Measurements from ENCODE around the gene HOXA3.

Gene HOXA3

DNA sequence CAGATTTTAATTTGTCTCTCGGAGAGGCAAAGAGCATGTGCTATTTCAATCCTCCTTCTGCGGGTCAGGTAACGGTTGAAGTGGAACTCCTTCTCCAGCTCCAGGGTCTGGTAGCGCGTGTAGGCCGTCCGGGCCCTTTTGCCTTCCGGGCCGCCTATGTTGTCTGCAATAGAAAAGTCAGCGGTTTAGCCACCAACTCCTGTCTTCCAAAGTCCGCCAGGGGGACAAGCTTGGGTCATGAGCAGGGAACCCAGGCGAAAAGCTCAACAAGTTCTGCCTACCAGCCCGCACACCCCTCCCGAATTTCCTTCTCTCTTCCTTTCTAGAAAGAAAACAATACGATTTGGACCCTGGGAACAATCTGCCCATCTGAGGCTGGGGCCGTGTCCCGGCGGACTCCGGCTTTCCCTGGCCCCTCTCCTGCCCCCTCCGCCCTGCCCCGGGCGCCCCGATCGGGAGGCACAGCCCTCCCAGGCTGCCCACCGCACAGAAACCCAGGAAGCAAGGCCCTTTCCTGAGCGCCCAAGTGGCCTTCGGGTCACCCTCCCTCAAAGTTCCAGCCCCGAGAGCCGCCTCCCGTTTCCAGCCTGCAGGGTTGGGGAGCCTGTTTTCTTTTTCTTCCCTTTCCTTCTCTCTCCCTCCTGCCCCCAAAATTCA, 10.3 kb downstream of the HOXA3 start:
- no peak for DNase-seq

DNA sequence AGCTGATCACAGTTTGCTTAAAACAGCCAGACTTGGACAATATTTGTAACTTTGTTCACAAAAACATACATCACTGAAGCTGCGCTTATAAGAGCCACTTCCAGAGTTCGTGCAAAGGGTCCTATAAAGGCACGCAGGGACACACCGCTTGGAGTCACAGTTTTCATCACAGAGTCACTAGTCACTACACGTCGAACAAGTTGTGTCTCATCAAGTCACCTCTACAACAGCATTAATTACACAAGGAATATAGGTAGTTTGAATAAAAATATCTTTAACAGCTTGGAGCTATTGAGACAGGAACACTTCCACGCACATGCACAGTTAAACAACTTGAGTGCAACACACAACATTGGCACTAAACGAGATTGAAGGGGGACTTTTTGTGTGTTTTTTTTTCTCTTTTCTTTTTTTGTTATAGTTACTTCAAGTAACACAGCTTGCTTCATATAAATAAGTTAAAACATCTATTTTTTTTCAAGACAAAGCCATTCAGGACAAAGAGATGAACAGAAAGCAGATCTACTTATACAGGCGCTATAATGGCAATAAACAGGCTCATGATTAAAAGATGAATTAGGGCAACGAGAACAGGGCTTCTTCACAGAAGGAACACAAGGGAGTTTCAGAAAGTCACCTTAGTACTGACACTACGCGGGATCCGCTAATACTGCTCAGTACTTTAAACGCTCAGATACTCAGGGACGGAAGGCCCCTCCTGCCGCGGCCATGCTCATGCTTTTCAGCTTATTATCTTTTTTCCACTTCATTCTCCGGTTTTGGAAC, 11.1 kb downstream of the HOXA3 start:
- no peak for DNase-seq

GRCh38 chr7:27140126-27140857, 12.1 kb downstream of the HOXA3 start:
- DNase-seq, result no peak

DNA sequence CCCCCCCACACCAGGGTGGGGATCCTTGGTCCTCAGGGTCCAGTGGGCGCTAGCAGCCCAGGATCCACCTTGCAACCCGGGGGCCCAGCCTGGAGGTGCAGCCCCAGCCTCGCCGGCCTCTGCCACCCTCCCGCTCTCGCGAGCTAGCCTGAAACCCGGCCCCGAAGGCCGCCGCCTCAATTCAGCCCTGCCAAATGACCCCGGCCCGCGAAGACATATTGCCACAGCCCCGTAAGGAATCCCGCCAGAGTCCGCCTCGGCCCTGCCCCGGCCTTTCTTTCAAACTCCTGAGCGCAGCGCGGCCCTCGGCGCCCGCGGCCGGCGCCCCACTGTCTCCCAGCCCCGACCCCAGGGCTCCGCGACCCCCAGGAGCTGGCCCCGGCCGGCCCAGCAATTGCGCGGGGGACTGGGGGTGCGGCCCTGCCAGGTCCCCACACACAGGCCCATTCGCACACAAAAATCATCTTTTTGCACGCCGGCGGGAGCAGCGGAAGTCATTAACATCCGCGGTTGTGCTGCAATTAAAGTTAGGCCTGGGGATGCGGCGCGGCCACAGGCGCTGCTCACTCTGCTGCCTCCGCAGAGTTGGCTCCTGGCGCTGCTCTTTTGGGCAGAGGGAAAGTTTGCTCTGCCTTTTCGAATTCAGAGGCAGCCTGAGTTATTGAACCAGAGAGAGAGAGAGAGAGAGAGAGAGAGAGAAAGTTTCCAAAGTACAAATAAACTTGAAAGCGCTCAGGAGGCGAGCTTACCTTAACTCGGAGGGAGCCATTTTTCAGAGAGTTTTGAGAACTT, 12.9 kb downstream of the HOXA3 start:
- no peak for DNase-seq

- no peak for DNase-seq
These were observed 13.4 kb downstream of the HOXA3 start for GRCh38 chr7:27138985-27139333.

- DNase-seq, result no peak
These were observed 13.9 kb downstream of the HOXA3 start for GRCh38 chr7:27138472-27138871.

DNA sequence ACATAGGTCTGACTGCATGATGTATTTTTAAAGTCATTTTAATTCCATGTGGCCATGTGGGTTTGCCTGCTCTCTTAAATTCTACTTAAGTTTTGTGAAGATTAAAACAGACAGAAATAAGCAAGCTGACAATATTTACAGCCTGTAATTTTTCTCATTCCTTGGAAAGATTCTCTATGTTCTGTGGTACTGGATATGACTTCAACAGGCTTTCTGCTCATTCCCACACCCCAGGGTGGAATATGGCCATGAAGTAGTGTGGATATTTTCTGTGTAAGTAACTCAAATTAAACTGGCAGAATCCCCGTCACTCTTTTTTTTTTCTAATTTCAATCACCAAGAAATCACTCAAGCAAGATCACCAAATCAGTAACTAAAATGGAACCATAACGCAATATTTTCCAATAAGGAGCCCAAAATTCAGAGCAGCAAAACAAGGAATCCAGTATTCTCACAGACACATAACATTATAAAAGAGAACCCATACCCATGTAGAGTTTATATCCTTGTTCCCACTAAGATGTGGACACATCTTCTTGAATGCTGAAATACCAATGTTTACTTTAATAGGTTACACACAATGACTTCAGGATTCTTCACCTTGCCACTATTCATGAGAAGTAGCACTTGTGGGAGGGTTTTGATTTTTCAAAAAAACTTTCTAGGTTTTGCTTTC, 14.6 kb downstream of the HOXA3 start:
- no peak for DNase-seq

GRCh38 chr7:27134392-27134791, 18.0 kb downstream of the HOXA3 start:
- DNase-seq, result no peak

DNA sequence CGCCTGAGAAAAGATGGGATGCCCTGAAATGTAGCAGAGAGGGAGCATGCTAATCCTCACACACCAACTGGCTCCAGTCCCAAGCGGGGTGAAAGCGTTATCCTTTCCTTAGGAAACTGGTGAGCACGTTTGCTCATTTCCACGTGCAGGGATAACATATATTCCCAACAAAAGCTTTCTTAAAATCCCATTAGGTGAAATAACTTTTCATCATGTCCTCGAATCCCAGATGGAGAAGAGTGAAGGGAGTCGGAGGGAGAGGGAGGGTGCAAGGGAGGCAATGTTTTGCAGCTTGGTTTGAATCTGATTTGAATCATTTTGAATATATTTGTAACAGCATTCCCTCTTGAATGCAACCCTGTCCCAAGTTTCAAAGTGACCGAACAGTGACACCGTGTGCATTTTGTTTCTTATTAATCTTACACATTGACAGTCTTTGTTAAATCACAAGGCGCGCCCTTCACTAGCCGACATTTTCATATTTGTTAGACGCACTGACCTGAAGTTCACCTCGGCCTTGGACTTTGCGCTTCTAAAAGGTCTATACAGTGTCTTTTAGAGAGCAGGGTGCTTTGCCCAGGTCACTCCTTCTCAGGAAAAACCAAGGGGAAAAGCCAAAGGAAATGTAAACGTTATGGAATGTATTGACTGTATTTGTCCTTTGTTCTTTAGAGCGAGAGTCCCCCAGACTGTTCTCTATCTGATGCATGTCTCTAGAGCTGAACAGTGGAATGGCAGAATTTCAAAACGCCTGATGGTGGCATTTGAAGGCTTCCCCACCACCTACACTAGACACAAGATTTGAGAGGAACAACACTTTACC, 18.8 kb downstream of the HOXA3 start:
- DNase-seq, result no peak

DNA sequence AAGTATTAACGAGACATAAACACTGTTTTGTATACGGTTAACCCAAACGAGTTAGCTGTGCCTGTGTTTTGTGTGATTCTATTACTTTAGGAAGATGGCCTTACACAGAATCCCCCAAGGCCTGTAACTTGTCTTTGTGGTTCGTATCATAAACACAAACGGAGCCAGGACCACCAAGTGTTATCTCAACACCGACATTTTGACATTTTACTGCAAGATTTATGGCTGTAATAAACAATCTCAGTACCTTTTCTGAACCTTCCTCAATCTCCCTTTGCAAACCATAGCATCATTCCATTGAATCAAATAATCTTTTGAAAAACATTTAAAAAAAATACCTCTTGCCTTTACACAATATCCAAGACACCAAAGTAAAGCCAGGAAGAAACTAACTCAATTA, 19.4 kb downstream of the HOXA3 start:
- no peak for DNase-seq

DNA sequence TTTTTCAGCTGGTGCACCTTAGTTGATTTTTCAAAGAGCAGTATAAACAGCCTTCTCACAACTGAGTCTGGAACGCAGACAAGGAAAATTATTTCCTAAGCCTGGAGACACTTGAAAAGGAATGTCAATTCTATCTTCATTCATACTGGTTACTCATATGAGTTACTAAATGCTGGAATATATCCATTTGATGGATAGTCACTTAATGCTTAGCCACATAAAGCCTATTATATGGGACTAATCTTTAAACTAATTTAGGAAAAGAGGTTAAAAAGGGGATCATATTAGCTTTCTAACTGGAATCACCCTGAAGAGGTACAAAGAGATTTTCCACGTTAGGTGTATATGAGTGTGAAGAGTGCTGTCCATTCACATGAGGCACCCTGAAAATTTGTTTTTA, 20.2 kb downstream of the HOXA3 start:
- no peak for DNase-seq

DNA sequence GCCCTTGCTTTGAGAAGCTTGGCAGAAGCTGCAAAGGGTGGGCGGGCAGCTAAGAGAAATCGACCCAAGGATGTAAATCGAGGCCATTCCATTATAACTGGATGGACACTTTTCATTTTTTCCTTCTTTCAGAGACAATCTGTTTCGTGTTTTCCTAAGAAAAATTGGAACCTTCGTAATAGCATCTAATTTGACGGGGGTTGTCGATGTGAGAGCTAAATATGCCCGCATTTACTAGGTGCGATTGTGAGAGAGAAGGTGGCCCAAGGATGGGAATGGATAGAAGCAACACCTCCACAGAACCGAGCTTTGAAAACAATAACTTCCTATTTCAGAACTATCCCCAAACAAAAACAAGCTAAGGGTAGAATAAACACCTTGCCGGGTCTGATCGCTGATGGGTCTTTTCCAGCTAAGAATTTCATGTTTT, 21.0 kb downstream of the HOXA3 start:
- no peak for DNase-seq

GRCh38 chr7:27130540-27131389, 21.6 kb downstream of the HOXA3 start, which contains the start of gene HOXA4:
Gene HOXA4, minus strand, starts transcription at chr7:27130757. Its CDS starts 24 bp downstream, at chr7:27130733.
- peak; percentile 53 for DNase-seq

DNA sequence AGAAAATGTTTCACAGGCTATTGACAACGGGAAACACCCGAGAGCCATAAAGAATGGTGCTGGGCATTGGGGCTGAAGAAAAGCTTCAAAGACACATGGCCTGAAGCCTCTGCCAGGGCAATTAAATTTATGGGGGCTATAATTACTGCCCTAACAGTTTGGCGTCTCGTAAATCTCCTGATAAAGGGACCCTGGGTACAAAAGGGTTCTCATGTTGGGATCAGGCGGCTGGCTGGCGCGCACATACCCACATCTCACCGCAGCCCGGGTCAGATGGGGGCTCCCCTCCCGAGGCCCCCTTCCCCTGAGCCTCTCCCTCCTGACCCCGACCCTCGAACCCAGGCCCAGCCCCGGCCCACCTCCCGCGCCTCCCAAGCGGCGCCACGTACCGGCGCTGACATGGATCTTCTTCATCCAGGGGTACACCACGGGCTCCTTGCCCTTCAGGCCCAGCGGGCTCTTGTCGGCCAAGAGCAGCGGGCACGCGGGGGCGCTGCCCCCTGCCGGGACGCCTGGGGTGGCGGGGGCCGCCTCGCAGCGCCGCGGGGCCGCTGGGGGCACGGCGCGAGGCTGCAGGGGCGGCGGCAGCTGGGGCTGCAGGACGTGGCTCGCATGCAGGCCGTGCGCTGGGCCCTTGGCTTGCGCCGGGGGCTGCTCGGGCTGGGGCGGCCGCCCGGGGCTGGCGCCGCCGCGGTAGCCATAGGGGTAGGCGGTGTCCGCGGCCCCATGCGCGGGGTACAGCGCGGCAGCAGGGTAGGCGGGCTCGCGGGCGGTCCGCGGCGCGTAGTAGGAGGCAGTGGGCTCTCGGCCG, 22.4 kb downstream of the HOXA3 start:
- DNase-seq, result no peak

GRCh38 chr7:27128776-27129728, 23.3 kb downstream of the HOXA3 start:
- no peak for DNase-seq

DNA sequence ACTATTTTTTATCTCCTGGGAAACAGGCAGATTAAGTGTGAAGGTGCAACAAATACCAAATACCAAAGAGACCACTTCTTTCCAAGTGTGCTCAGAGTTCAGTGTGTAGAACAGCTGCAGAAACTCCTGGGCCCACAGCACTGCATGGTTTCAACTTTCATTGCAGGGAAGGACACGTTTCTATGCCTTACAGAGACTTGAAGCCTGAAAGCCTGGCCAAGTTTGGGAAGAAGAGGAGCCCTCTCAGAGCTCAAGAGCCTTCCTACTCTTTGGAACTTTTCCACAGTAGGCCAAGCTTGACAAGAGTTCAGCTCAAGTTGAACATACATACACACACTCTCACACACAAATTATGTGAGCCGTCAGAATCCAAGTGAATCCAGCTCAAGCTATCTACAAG, 24.3 kb downstream of the HOXA3 start:
- peak; percentile 93 for DNase-seq

DNA sequence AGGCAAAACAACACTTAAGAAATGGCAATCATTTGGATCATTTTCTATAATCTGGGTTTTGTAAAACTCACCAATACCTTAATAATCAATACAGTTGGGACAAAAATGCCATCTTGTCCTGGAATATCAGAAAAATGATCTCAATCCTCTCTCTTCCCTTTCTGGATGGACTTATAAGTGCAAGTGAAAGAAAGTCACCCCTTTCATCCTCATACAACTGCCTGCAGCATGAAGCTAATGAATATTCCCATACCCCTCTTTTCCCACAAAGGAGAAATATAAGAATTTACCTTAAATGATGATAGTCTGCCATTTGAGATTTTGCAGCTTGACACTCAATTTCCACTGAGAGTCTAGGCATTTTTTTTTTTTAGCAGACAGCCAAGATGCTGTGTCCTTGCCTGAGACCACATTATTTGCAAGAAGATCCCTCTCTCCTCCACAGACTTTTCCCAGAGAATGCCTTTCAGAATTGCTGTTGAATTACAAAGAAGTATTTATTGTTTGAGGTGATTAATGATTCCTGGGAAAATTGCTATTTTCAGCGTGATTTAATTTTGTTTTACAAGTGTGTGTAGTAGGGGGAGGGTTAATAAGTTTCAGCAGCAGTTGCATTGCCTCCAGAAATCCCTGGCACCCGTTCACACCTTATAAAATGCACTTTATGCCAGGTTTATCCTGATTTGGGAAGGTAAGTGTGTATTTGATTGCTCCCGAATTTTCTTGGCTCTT, 25.6 kb downstream of the HOXA3 start:
- DNase-seq, result no peak

GRCh38 chr7:27125986-27126394, 26.4 kb downstream of the HOXA3 start:
- peak; percentile 42 for DNase-seq

Data from DMS79 treated with DMSO at 0.1 percent for 48 hours (cell line).